GM19468 (cell line): ENCODE data around the gene DNAJC15.

ENCODE experiments used
- ATAC-seq: cut with Tn5 transposase; IDR thresholded peaks from one replicate; pipeline ENCODE4 v1.9.1; 2021; ENCODE audit warnings: mild to moderate bottlenecking, moderate library complexity, moderate number of reproducible peaks; ENCODE audit not compliant: unreplicated experiment; ENCODE audit errors: extremely low read depth

DNAJC15 gene

GRCh38 chr13:43143591-43143990 is 120.2 kb downstream of the DNAJC15 start:
- ATAC-seq, result no peak

- ATAC-seq, result no peak
Measured at GRCh38 chr13:43145534-43146196, 122.3 kb downstream of the DNAJC15 start.

- ATAC-seq, result no peak
Measured at GRCh38 chr13:43146400-43146799, 123.0 kb downstream of the DNAJC15 start.

- ATAC-seq, result no peak
Measured at GRCh38 chr13:43150369-43151207, 127.2 kb downstream of the DNAJC15 start.

GRCh38 chr13:43153436-43154090 is 130.2 kb downstream of the DNAJC15 start:
- ATAC-seq, result no peak

- ATAC-seq, result no peak
Measured at GRCh38 chr13:43154156-43154651, 130.8 kb downstream of the DNAJC15 start.

- ATAC-seq, result no peak
Measured at GRCh38 chr13:43154839-43155238, 131.5 kb downstream of the DNAJC15 start.

GRCh38 chr13:43156916-43157315 is 133.5 kb downstream of the DNAJC15 start:
- no peak for ATAC-seq

- ATAC-seq, result no peak
Measured at GRCh38 chr13:43157796-43158195, 134.4 kb downstream of the DNAJC15 start.

GRCh38 chr13:43158516-43158915 is 135.1 kb downstream of the DNAJC15 start:
- no peak for ATAC-seq

- ATAC-seq, result no peak
Measured at GRCh38 chr13:43159026-43159461, 135.7 kb downstream of the DNAJC15 start.
